SU-DHL-6 (cell line): Measurements from ENCODE around the gene SNED1.

Source experiments
- H2AFZ ChIP-seq: fragments of 200-600 bp; sonication (generic); 2 replicates; pipeline ENCODE4 v1.6.1; 2014; ENCODE audit warnings: low read depth, mild to moderate bottlenecking, moderate library complexity, mixed read lengths, antibody characterized with exemption, low read length; ENCODE audit not compliant: severe bottlenecking
- H3F3A ChIP-seq: fragments of 200-600 bp; shearing (Covaris generic); 2 replicates; pipeline ENCODE4 v1.6.0; 2016; ENCODE audit warnings: antibody characterized with exemption, mild to moderate bottlenecking; ENCODE audit not compliant: insufficient read depth
- H3K27ac ChIP-seq: fragments of 200-600 bp; sonication (generic); 2 replicates; pipeline ENCODE4 v1.5.1; 2016; ENCODE audit warnings: low read depth, mild to moderate bottlenecking, low read length, moderate library complexity, mixed read lengths
- H3K27me3 ChIP-seq: fragments of 200-600 bp; sonication (generic), shearing (Covaris generic); 2 replicates; pipeline ENCODE4 v1.6.0; 2014; ENCODE audit warnings: mild to moderate bottlenecking, low read length
- H3K36me3 ChIP-seq: fragments of 200-600 bp; sonication (generic); 2 replicates; pipeline ENCODE4 v1.6.1; 2014; ENCODE audit warnings: mild to moderate bottlenecking, low read length, mixed read lengths
- H3K4me2 ChIP-seq: fragments of 300-600, 200-600 bp; shearing (Covaris generic), sonication (generic); 2 replicates; pipeline ENCODE4 v1.6.0; 2014; ENCODE audit warnings: low read length, low read depth, mild to moderate bottlenecking; ENCODE audit not compliant: poor library complexity, severe bottlenecking
- H3K4me3 ChIP-seq: fragments of 200-600 bp; sonication (generic); 2 replicates; pipeline ENCODE4 v1.5.1; 2014; ENCODE audit warnings: antibody characterized with exemption, low read length, mild to moderate bottlenecking, mixed read lengths; ENCODE audit not compliant: insufficient read depth, poor library complexity, severe bottlenecking
- H3K79me2 ChIP-seq: fragments of 200-600 bp; sonication (generic); 2 replicates; pipeline ENCODE4 v1.6.1; 2014; ENCODE audit warnings: mild to moderate bottlenecking, low read length, moderate library complexity; ENCODE audit not compliant: insufficient read depth
- H3K9ac ChIP-seq: fragments of 200-600 bp; sonication (generic); 2 replicates; pipeline ENCODE4 v1.7.0; 2014; ENCODE audit warnings: mild to moderate bottlenecking, low read length
- H3K9me2 ChIP-seq: fragments of 200-600 bp; sonication (generic); replicated peaks from 2 replicates; pipeline ENCODE4 v1.6.1; 2014; ENCODE audit warnings: low read length; ENCODE audit not compliant: insufficient read depth
- H3K9me3 ChIP-seq: fragments of 200-600 bp; sonication (generic); 2 replicates; pipeline ENCODE4 v1.6.1; 2014; ENCODE audit warnings: low read length, mixed read lengths; ENCODE audit not compliant: insufficient read depth
- H4K20me1 ChIP-seq: fragments of 200-600 bp; sonication (generic); 2 replicates; pipeline ENCODE4 v1.6.1; 2014; ENCODE audit warnings: low read depth, mild to moderate bottlenecking, antibody characterized with exemption, low read length, moderate library complexity, mixed read lengths
- EZH2phosphoT487 ChIP-seq: fragments of 200-600 bp; sonication (generic), shearing (Covaris generic); conservative IDR thresholded peaks from 2 replicates; pipeline ENCODE4 v1.6.1; 2018; ENCODE audit warnings: mild to moderate bottlenecking, antibody characterized with exemption, low read length, moderate library complexity, mixed read lengths
- TF ChIP-seq, protein P1 (sequence below): fragments of 200-600 bp; sonication (generic); IDR thresholded peaks from one replicate; pipeline ENCODE4 v1.5.1; 2017; ENCODE audit warnings: antibody characterized with exemption, mild to moderate bottlenecking, low read length, moderate library complexity; ENCODE audit not compliant: insufficient read depth, poor library complexity, severe bottlenecking

The SNED1 gene

DNA sequence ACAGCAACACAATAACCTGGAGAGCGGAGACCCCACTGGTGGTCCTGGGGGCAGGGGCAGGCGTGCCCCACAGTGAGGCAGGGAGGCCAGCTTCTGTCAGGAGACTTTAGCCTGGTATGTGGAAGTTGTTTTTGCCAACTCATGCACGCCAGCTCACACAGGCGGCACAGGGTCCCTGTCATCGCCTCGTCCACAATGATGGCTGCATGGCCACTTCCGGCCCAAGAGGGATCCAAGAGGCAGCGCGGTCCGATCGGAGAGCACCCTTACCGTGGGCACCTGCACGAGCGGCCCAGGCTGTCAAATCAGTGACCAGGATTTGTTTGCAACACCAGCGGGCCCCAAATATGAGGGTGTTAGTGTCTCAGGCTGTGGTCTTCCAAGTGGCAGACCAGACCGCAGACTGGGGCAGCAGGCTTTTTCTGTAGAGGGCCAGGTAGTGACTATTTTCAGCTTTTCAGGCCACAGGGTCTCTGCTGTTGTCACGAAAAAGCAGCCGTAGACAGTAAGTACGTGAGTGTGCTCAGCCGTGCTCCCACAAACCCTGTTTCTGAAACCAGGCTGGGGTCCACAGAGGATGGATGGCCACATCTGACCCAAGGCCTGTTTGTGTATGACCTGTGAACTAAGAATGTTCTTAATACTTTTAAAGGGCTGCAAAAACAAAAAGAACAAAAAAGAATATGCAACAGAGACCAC lies 21.2 kb downstream of the SNED1 start:
- no peak for TF ChIP-seq EZH2phosphoT487
- TF ChIP-seq, protein P1, sequence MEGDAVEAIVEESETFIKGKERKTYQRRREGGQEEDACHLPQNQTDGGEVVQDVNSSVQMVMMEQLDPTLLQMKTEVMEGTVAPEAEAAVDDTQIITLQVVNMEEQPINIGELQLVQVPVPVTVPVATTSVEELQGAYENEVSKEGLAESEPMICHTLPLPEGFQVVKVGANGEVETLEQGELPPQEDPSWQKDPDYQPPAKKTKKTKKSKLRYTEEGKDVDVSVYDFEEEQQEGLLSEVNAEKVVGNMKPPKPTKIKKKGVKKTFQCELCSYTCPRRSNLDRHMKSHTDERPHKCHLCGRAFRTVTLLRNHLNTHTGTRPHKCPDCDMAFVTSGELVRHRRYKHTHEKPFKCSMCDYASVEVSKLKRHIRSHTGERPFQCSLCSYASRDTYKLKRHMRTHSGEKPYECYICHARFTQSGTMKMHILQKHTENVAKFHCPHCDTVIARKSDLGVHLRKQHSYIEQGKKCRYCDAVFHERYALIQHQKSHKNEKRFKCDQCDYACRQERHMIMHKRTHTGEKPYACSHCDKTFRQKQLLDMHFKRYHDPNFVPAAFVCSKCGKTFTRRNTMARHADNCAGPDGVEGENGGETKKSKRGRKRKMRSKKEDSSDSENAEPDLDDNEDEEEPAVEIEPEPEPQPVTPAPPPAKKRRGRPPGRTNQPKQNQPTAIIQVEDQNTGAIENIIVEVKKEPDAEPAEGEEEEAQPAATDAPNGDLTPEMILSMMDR: no peak
- Histone ChIP-seq H3K4me2 (no peak overlapping the region), H3K9me2 (no peaks in the 10 kb centered on the region), H3K9me3 (no peaks in the 10 kb centered on the region), H3F3A (no peaks in the 10 kb centered on the region), H3K4me3 (no peak overlapping the region), H3K27me3 (no peaks in the 10 kb centered on the region), H3K27ac (no peak overlapping the region), H3K79me2 (no peaks in the 10 kb centered on the region), H3K9ac (no peak overlapping the region), H4K20me1 (no peaks in the 10 kb centered on the region), H3K36me3 (no peaks in the 10 kb centered on the region), H2AFZ (no peak overlapping the region)

DNA sequence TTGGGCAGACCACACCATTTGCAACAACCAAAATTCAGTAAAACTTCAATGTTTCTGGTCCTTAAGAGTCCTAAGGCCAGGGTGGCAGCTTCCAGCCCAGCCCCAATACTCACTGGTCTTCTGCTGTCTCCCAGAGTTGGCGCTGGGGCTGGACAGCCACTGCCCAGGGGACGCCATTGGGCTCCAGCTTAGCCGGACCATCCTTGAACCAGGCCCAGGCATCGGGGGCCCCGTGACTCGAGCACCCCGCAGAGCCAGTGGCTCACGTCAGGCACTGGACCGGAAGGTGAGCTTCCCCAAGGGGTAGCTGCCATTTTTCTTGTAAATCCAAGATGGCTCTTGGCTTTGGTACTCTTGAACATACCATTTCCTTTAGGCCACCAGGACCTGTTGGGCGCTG lies 21.8 kb downstream of the SNED1 start:
- Histone ChIP-seq H3K27me3 (no peaks in the 10 kb centered on the region), H3K27ac (no peak overlapping the region), H2AFZ (no peak overlapping the region), H3K9me3 (no peaks in the 10 kb centered on the region), H3K4me2 (no peak overlapping the region), H3K4me3 (no peak overlapping the region), H4K20me1 (no peaks in the 10 kb centered on the region), H3K79me2 (no peaks in the 10 kb centered on the region), H3F3A (no peaks in the 10 kb centered on the region), H3K36me3 (no peaks in the 10 kb centered on the region), H3K9me2 (no peaks in the 10 kb centered on the region), H3K9ac (no peak overlapping the region)
- TF ChIP-seq, protein P1: no peak
- no peak for TF ChIP-seq EZH2phosphoT487

DNA sequence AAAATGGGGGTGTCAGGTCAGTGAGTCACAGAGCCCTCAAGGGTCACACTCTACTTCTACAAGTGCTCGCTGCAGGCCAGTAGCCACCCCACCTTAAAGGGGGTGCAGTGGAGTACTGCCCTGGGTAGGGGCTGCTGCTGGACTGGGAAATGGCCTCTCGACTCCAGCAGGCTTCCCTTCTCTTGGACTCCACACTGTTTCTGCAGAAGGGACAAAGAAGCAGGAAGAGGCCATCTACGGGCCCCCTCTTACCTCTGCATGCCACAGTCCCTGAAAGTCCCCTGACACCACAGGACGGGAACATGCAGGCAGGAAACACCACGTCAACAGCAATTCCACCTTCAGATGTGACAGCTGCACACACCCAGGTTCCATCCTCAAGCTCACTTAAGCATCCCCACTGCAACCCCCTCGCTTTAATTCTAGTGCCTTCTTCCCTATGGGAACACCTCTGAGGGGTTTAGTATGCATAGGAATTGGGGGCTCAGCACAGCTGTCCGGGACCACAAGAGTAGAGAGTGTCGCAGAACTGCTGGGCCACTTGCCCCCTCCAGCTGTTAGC lies 22.3 kb downstream of the SNED1 start:
- H3K27ac ChIP-seq: no peak overlapping the region
- no peaks in the 10 kb centered on the region for H4K20me1 ChIP-seq
- no peak overlapping the region for H3K4me2 ChIP-seq
- H3K27me3 ChIP-seq: no peaks in the 10 kb centered on the region
- no peaks in the 10 kb centered on the region; the same call in 1 of the 2 replicates for H3K36me3 ChIP-seq
- no peak overlapping the region for H3K4me3 ChIP-seq
- no peaks in the 10 kb centered on the region for H3K9me2 ChIP-seq
- H3F3A ChIP-seq: no peaks in the 10 kb centered on the region
- TF ChIP-seq, protein P1: no peak
- no peak for TF ChIP-seq EZH2phosphoT487
- H2AFZ ChIP-seq: no peak overlapping the region
- peaks cover 3% of the 10 kb centered on the region for H3K9me3 ChIP-seq
- H3K79me2 ChIP-seq: no peaks in the 10 kb centered on the region
- no peak overlapping the region for H3K9ac ChIP-seq
